GM19468 (cell line): ENCODE data around the gene FAM219A.

Experiments
- ATAC-seq: cut with Tn5 transposase; IDR thresholded peaks from one replicate; pipeline ENCODE4 v1.9.1; 2021; ENCODE audit warnings: mild to moderate bottlenecking, moderate library complexity, moderate number of reproducible peaks; ENCODE audit not compliant: unreplicated experiment; ENCODE audit errors: extremely low read depth

FAM219A gene

DNA sequence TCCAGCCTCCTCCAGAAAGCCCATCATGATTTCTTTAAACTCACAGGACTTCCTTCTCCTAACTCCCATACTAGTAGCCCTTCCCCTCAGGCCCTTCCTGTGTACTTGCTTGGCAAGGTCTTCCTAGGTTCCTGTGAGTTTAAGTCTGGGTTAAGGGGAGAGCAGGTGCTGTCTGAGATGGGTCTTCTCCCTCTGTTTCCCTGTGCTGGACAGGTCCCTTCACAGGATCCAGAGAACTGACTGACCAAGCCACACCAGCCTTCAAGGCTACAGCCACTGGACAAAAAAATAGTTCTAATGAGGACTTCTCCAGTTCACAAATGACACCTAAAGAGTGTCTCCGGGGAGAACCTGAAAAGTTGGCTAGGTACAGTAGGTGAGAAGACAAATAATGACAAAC is 52.2 kb downstream of the FAM219A start:
- ATAC-seq = no peak

DNA sequence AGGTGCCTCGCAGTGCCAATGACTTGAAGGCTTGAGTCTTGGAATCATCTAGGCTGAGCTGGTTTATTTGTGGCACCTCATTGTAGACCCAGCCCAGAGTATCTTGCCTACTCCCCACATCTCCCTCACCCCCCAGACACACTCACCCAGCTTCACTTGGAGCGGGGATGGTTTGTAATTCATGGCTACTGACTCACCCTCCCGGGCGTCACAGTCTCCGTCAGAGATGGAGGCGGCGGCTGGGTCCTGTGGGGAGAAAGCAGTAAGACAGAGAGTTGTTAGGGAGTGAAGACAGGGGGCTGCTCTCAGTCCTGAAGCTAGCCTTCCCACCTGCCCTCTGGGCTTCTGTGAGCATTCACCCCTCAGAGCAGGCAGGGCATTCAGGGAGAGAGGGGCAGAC is 52.7 kb downstream of the FAM219A start:
- no peak for ATAC-seq

DNA sequence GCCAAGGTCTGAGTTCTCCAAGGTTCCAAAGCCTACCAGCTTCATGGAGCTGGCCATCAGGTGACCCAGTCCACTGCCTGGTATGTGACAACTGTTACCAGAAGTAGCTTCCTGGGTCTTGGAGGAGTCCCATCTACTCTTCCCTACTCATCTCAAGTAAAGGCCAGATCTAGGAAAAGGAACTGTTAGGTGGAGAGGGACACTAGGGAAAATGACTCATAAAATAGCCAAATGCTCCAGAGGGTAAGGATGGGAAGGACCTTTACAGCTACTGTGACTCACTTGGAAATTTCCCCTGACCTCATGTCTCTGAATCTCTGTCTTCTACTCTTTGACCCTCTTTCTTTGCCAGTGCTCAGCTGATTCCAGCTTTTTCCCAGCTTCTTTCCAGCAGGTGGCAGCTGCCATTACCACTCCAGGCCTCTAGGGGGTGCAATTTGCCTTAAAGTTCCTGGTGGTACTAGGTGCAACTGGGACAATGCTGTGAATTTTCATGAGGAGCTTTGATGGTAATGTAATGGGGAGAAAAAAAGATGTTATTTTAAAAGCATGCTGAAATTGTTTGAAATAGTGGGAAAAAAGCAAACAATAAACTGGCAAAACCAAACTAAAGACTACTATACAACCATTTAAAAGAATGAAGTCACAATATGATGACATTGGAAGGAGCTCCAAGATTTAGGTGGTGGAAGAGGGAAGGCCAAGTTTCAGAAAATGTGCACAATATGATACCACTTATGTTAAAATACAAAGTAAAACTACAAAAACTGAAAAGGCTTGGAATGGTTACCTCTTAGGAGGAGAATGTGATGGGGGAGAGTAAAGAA is 54.6 kb downstream of the FAM219A start:
- no peak for ATAC-seq

DNA sequence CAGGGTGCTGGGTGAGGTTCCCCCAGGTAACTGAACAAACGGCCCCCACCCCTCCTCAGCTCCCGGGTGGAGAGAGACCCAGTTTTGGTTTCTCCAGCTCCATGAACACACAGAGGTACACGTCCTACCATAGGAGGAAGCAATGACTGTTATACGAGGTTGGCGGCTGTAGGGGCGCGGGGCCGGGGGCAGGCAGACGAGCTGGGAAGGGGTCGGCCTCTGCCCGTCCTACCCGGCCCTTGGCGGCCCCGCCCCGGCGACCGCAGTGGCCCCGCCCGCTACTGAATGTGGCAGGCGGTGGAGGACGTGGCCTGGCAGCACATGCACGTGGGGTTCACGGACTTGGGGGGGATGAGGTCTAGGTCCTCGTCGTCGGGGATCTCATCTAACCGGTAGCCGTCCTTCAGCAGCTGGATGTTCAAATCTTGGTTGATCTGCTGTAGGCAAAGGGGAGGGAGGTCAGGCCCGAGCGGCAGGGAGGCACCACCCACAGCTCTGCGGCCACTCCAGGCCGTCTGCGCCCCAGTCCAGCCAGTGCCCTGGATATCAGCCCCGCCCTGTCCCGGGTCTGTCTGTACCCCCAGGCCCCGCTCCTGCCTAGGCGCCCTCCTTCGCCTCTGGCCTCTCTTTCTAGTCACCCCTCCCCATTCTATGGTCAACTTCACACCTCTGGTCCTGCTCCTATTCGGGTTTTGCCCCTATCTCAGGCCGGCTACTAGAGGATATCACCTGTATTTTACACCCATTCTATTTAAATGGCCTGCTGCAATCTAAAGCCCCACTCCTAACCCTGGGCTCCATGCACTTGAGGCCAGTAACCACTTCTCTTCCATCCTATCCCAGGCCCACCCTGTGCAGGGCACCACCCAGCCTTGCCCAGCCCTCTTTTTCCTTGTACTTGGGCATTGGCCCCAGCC is 57.4 kb downstream of the FAM219A start:
- no peak for ATAC-seq

DNA sequence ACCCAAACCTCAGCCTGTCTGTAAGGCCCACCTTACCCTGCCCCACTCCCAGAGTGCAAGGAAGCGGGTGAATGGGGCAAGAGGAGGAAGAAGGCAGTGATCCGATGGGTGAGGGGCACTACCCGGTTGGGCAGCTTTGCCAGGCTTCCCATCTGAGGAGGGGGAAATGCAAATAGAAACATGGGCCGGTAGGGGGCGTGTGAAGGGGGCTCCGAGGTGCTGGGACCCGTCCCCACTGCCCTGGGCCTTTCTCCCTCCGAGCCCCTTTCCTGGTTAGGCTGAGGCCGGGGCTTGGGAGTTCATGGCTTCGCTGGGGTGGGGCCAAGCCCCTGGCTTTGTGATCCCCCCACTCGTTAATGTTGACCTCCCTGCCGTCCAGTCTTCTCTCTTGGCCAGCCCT is 58.1 kb downstream of the FAM219A start:
- ATAC-seq = no peak

DNA sequence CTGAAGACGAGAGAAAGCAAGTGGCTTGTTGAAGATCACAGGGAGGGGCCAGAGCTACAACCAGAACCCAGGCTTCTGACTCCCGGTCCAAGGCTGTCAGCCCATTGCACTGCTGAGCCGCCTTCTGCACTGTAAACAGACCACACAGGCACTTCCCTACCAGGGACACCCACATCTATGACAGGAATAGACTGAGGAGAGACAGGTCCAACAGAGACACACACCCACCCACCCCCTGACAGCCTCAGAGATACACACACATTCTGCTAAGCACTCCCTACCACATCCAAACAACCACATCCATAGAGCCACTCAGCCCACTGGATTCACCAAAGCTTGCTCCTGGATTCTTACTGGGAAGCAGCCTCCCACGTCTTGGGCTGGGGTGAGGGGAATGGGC is 58.6 kb downstream of the FAM219A start:
- no peak for ATAC-seq

DNA sequence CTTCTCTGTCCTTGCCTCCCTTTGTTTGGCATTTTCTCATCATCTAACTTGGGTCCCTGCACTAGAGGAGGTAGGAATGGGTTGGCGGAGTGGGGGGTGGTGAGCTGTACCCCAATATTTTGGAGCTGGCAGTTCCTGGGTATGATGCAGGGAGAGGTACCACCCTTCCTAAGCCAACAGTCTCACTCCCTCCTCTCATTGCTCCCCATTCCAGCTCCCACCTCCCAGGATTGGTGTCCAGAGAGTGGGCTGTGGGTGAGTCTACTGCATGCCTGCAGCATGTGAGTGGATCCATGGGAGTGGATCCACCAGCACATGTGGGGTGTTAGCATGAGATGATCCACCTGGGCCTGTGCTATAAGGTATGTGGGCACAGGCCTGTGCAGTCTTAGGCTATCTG is 59.5 kb downstream of the FAM219A start:
- no peak for ATAC-seq

DNA sequence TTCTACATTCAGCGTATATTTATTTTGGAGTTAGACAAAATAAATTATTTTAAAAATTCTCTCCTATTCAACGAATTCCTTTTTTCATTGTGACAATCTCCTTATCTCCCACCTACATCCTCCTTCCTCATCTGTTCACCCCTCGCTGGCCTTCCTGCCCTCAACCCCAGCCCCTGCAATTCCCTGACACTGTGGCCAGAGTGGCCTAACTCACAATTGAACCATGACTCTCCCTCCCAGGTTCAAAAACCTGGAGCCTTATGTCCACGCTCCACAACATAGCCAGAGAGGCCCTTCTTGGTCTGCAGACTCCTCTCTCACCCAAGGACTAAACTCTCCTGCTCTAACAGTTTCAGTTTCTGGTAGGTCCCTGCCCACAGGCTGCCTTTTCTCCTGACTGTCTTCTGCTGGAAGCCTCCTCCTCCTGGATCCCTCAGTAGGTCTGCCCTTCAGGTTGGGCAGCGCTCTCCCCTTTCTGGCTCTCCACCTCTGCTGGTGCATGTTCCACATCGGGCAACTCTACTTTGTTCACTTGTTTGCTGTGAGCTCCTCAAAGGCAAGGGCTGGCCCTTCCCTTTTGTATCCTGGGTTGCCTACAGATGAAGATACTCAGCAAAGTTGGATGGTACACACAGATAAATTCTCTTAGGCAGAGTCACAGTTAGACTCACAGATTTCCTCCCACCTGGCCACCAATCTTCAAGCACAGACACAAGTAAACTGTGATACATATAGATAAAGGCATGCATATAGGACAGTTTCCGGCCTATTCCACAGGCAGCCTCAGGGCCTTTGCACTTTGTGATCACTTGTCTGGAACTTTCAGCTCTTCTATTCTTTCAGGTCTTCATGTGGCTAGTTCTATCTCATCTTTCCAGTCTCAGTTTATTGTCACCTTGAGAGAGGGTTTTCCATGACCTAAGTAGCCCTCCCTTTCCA is 61.8 kb downstream of the FAM219A start:
- no peak for ATAC-seq

DNA sequence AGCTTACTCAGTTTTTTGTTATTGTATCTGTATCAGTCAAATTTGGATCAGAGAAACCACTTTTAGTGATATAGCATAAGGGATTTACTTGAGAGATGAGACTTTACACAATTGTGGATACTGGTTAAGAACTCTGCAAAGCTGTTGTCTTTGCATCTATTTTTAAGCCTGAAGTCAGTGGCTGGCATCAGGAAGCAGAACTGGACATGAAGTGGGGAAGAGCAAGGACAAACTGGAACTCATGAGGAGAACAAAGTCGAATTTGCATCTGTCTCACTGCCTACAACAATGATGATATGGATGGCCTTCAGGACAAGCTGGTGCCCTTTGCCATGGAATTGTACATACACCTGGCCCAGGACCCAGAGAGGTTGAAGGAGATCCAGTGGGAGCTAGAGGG is 65.9 kb downstream of the FAM219A start:
- ATAC-seq = no peak

DNA sequence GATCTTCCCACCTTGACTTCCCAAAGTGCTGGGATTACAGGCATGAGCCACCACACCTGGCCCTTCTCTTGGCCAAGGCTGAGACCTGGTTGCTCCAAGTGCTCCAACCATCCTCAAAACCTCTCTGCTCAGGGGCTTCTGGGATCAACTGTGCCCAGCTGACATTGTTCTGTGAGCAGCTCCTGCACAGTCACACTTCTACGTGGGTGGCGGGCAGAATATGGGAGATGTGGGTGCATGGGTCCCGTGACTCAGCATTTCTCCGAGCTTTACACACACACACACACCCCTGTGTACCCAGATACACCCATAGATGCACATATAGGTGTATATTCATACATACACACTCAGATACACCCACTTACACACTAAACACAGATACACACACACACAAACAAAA is 71.1 kb downstream of the FAM219A start:
- no peak for ATAC-seq

DNA sequence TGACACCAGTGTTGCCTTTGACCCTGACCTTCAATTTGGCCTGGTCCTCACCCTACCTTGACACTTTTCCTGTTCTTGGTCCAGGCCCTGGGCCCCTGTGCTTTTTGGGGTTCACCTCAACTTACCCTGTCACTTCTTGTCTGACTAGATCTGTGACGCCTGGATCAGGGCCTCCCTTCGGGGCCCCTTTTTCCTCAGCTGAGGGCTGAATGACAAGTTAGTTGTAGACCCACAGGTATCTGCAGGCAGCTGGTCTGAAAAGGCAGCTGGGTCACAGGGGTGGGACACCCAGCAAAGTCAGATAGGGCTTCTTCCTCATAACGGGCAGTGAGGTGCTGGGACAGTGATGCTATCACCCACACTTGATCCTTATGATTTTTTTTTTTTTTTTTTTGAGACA is 71.7 kb downstream of the FAM219A start:
- ATAC-seq = no peak

DNA sequence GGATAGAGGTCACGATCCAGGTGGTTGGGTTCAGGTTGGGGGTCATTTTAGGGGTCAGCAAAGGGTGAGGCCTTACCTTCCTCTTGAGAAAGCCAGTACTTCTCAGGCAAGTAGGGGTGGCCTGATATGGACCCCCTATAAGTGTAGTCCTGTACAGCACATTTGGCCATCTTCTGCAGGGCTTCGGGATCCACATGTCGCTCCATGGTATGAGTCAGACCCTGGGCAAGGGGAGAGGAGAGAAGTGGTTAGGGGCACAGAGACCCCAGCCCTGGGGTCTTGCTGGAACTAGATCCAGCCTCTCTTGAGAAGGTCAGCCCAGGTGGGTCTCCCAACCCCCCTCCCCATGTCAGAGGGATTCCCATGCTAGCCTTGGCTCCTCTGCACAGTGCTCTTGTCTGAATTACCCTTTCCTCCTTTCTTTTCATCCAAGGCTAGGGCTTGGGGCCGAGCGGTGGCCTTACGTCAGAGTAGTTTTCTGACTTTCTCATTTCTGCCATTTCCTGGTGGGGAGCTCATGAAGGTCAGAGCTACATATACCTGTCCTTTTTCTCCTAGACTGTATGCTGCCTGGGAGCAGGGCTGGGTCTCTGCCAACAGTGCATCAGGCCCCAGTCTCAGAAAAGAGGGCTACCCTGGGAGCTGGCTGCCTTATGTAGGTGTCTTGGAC is 72.7 kb downstream of the FAM219A start:
- ATAC-seq = no peak

DNA sequence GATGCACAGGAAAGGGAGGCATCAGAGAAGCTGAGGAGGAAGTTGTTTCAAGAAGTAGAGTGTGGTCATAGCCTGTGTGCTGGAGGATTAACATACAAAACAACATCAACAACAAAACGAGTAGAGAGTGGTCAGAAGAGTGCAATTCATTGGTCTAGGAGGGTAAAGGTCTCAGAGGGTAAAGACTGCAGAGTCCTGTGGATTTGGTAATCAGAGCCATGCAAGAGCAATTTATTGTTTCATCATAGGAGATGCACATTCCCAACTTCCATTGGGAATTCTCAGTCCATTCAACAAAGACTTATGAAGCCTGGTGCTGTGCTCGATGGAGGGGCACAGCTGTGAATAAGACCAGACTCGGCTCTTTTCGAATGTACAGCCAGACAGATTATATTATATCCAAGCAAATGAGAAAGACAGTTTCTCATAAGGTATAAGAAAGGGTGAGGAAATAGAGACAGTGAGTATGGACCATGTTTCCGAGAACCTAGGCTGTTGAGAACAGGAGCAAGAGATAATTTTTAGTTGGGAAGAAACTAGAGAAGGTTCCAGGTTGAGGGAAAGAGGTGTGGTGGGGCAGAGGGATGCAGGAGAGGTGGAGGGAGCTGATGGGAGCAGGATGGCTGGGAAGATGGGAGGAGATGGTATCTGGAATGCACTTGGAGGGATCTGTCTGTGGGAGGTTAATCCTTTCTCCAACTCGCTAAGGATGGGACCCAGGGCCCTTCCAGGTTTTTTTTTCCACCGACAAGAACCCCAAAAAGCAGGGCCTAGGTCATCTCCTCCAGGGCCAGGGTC is 73.8 kb downstream of the FAM219A start:
- ATAC-seq = no peak

DNA sequence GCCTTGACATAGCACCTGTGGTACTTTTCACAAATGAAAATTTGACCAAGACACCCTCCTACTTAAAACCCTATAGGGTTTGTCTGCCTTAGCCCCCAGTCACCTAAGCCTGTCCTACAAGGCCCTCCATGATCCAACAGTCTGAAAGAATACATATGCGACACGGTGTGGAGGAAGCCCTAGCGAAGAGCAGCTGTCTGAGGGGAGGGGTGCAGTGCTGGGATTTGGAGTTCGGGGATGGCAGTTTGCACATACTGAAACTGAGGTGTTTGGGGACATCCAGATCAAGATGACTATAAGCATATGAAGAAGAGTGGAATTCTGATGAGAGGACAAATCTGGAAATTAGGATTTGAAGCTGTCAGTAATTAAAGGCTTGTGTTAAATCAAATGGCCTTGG is 74.5 kb downstream of the FAM219A start:
- ATAC-seq = no peak

DNA sequence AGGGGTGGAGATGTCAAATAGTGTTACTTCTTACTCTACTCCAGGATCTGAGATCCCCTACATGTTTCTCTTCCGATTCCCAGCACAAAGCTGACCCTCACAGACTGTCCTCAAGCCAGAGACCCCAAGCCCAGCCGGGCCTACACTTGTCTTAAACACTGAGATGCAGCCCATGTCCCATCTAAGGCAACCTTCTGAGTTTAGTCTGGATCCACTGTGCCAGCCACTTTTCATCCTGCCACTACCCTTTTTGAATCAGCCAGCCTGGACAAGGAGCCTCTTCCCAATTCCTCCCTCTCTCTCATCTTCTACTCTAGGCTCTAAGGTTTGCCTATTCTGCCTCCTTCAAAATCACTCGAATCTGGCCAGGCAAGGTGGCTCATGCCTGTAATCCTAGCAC is 75.5 kb downstream of the FAM219A start:
- no peak for ATAC-seq

DNA sequence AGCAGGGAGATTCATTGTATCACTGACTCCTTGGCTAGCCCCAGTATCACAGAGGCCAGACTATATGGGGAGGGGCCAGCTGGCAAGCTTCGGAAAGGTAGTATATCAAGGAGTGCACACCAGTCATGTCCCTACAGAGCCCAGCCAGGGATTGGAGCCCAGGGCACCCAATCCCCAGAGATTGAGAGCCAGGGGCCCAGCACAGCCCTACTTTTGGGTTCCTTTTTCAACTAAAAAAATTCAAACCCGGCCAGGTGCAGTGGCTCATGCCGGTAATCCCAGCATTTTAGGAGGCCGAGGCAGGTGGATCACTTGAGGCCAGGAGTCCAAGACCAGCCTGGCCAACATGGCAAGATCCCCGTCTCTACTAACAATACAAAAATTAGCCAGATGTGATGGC is 76.3 kb downstream of the FAM219A start:
- ATAC-seq = no peak

DNA sequence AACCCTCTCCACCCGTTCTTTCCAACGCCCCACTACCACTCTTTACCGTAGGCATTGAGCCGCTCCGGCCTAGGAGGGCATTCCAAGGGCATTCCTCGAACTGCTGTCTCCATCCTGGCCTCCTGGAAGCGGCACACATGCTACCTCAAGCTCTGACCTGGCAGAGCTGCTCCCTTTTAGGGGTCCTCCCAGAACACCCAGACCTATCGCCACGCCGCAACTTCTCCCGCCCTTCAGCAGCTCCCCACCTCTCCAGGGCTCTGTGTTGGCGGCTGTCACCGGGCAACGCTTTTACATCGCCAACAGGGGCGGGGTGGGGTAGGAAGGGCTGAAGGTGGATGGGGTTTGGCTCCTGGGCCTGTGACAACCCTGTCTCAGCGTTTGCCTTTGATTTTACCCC is 77.0 kb downstream of the FAM219A start:
- no peak for ATAC-seq

DNA sequence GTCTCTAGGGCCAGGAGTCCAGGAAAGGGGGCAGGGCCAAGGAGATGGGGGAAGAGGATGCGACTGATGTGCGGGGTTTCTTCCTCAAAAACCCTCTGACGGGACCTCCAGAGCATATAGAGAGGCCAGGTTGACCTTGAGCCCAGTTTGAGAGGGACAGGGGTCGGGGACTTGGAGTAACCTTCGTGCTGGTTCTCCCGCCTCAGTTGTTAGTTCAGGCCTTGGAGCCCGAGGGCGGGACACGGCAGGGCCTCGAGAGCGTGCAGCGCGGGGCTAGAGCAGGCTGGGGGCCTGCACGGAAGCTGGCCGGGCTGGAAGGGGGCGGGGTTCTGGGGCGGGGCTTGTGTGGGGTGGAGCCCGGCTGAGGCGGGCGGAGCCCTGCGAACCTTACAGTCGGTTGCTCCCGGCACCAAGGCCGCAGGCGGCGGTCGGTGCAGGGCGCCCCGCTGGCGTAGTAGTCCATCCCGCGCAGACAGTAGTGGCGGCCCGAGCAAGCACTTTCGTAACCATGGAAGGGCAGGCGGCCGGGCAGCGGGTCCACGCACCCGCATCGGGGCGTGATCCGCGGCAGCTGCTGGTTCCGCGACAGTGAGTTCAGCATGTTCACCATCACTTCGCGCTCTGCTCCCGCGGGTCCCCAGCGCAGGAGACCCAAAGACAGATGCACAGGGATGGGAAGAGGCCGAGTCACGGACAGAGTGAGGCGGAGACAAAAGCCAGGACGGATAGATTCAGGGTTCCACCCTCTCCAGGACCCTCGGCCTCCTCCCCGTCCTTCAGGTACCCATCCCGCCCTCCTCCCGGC is 77.7 kb downstream of the FAM219A start:
- ATAC-seq = no peak
